Liver (tissue), 9 donors: ENCODE results near the gene WNT4. TPM values are rescaled to one million over a fixed set of nuclear protein-coding genes. Genes with fewer than 3 reads are reported as not detected.

Experiments
- DNase-seq: peaks from one replicate; pipeline ENCODE4 v3.0.0-alpha.2; 2017; ENCODE audit warnings: low spot score
- H3K27ac ChIP-seq, 2 donors: one replicate each; pipeline ENCODE4 v1.7.0; 2013; ENCODE audit warnings: inconsistent platforms in 2 of 2, low read length in 2 of 2, control low read depth in 1 of 2, low read depth in 1 of 2, mild to moderate bottlenecking in 1 of 2
- H3K27me3 ChIP-seq, 4 donors: one replicate each; pipeline versions ENCODE4 v1.6.1 to v1.7.0; 2013; ENCODE audit warnings: low read length in 3 of 4, inconsistent platforms in 1 of 4, mild to moderate bottlenecking in 1 of 4, moderate library complexity in 1 of 4; ENCODE audit not compliant: control insufficient read depth in 4 of 4, insufficient read depth in 4 of 4
- H3K36me3 ChIP-seq, 4 donors: one replicate each; pipeline versions ENCODE4 v1.6.1 to v1.7.0; 2013; ENCODE audit warnings: low read length in 3 of 4, mild to moderate bottlenecking in 3 of 4, low read depth in 1 of 4, moderate library complexity in 1 of 4; ENCODE audit not compliant: control insufficient read depth in 4 of 4, insufficient read depth in 3 of 4
- H3K4me1 ChIP-seq, 4 donors: one replicate each; pipeline versions ENCODE4 v1.6.1 to v1.7.0; 2013; ENCODE audit warnings: low read length in 3 of 4, mild to moderate bottlenecking in 3 of 4, moderate library complexity in 1 of 4; ENCODE audit not compliant: control insufficient read depth in 4 of 4, insufficient read depth in 4 of 4
- H3K4me3 ChIP-seq, 3 donors: one replicate each; pipeline versions ENCODE4 v1.6.1 to v1.7.0; 2013; ENCODE audit warnings: low read length in 3 of 3, control low read depth in 1 of 3, low read depth in 1 of 3, mild to moderate bottlenecking in 1 of 3
- H3K9ac ChIP-seq, 2 donors: one replicate each; pipeline ENCODE4 v1.7.0; 2013; ENCODE audit warnings: low read length in 2 of 2, mild to moderate bottlenecking in 2 of 2, moderate library complexity in 2 of 2, control low read depth in 1 of 2, low read depth in 1 of 2
- H3K9me3 ChIP-seq, 4 donors: one replicate each; pipeline versions ENCODE4 v1.6.1 to v1.7.0; 2013; ENCODE audit warnings: low read length in 3 of 4; ENCODE audit not compliant: control insufficient read depth in 4 of 4
- ATF3 ChIP-seq: IDR thresholded peaks from 2 replicates; pipeline ENCODE4 v1.6.1; 2016; ENCODE audit warnings: antibody characterized with exemption
- FOXA1 ChIP-seq: IDR thresholded peaks from 2 replicates; pipeline ENCODE4 v1.6.1; 2016; ENCODE audit warnings: antibody characterized with exemption
- GABPA ChIP-seq, 2 donors: IDR thresholded peaks in 1 of 2; conservative IDR thresholded peaks in 1 of 2; 2 replicates each; pipeline ENCODE4 v1.6.1; 2016; ENCODE audit warnings: antibody characterized with exemption in 2 of 2, mild to moderate bottlenecking in 1 of 2, moderate library complexity in 1 of 2
- HNF4A ChIP-seq, 2 donors: conservative IDR thresholded peaks; 2 replicates each; pipeline ENCODE4 v1.6.1; 2016; ENCODE audit warnings: antibody characterized with exemption in 2 of 2, mild to moderate bottlenecking in 2 of 2
- HNF4G ChIP-seq: IDR thresholded peaks from 2 replicates; pipeline ENCODE4 v1.6.1; 2016; ENCODE audit warnings: antibody characterized with exemption
- MAX ChIP-seq: IDR thresholded peaks from 2 replicates; pipeline ENCODE4 v1.6.1; 2016; ENCODE audit warnings: antibody characterized with exemption
- NR2F2 ChIP-seq: IDR thresholded peaks from 2 replicates; pipeline ENCODE4 v1.6.1; 2016; ENCODE audit warnings: antibody characterized with exemption
- RAD21 ChIP-seq, 2 donors: IDR thresholded peaks; 2 replicates each; pipeline ENCODE4 v1.6.1; 2016; ENCODE audit warnings: antibody characterized with exemption in 2 of 2, mild to moderate bottlenecking in 2 of 2
- RXRA ChIP-seq, 2 donors: IDR thresholded peaks; 2 replicates each; pipeline ENCODE4 v1.6.1; 2017 to 2018; ENCODE audit warnings: antibody characterized with exemption in 2 of 2, mild to moderate bottlenecking in 1 of 2
- SP1 ChIP-seq: IDR thresholded peaks from 2 replicates; pipeline ENCODE4 v1.6.1; 2018; ENCODE audit warnings: antibody characterized with exemption, mild to moderate bottlenecking
- TAF1 ChIP-seq: conservative IDR thresholded peaks from 2 replicates; pipeline ENCODE4 v1.6.1; 2016; ENCODE audit warnings: antibody characterized with exemption, mild to moderate bottlenecking
- YY1 ChIP-seq: IDR thresholded peaks from 2 replicates; pipeline ENCODE4 v1.6.1; 2016; ENCODE audit warnings: antibody characterized with exemption, mild to moderate bottlenecking
- ZBTB33 ChIP-seq: IDR thresholded peaks from 2 replicates; pipeline ENCODE4 v1.6.1; 2016; ENCODE audit warnings: antibody characterized with exemption
- WGBS: extraction: QIAGEN DNeasy Blood & Tissue Kit; methylation state at CpG from one replicate; pipeline ENCODE4 v1.1.7; 2013; 5-methylcytosine and 5-hydroxymethylcytosine counted together
- polyA plus RNA-seq, 2 donors: library from polyadenylated mRNA; stranded (reverse) in 1 of 2; unstranded in 1 of 2; fragments of 200-250 nt in 1 of 2; fragments of >200 nt in 1 of 2; fragmentation: Nextera tagmentation in 1 of 2; extraction: Ambion mirVana in 1 of 2; gene quantifications; one replicate each; pipeline versions ENCODE4 v1.2.1 to v1.2.3, GENCODE V29; 2013 to 2015
- total RNA-seq, 2 donors: library from RNA; depleted of rRNA; stranded (reverse); fragments of >200 nt; gene quantifications; one replicate each; pipeline ENCODE4 v1.2.3, GENCODE V29; 2014
- TF ChIP-seq, protein P1 (sequence below): IDR thresholded peaks from 2 replicates; pipeline ENCODE4 v1.6.1; 2016; ENCODE audit warnings: antibody characterized with exemption, mild to moderate bottlenecking
- donor health status: healthy.
- donor health status: healthy.
- donor health status: healthy.
- donor health status: healthy.
- donor health status: healthy.

Gene WNT4
- total and polyA plus RNA-seq, 4 donors: under 0.01 to 0.09 TPM; not detected in 2

DNA sequence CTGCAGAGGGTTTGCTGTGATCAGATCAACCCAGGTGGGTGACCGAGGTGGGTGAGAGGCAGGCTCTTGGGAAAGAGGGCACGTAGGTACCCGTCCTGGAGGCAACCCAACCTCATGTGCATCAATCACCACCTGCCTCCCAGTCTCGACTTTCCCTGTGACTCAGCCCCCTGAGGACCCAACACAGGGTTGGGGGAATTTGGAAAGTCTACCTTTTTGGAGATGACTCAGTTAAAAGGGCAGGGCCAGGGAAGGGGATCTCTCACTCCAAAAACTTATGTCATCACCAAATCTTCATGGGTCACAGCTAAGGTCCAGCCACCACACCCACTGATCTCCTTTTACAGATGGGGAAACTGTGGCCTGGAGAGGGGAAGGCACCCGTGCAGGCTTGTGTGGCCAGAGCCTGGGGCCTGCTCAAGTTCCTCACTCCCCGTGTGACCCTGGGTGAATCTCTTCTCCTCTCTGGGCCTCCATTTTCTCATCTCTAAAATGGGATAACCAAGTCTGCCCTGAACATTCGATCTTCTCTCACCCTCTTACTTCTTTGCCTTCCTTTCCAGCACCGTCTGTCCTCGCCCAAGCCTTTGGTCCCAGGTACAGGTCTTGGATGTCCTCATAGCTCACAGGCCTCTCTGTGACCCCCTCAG is 34.6 kb upstream of the WNT4 start (continued):
- TF ChIP-seq, protein P1, sequence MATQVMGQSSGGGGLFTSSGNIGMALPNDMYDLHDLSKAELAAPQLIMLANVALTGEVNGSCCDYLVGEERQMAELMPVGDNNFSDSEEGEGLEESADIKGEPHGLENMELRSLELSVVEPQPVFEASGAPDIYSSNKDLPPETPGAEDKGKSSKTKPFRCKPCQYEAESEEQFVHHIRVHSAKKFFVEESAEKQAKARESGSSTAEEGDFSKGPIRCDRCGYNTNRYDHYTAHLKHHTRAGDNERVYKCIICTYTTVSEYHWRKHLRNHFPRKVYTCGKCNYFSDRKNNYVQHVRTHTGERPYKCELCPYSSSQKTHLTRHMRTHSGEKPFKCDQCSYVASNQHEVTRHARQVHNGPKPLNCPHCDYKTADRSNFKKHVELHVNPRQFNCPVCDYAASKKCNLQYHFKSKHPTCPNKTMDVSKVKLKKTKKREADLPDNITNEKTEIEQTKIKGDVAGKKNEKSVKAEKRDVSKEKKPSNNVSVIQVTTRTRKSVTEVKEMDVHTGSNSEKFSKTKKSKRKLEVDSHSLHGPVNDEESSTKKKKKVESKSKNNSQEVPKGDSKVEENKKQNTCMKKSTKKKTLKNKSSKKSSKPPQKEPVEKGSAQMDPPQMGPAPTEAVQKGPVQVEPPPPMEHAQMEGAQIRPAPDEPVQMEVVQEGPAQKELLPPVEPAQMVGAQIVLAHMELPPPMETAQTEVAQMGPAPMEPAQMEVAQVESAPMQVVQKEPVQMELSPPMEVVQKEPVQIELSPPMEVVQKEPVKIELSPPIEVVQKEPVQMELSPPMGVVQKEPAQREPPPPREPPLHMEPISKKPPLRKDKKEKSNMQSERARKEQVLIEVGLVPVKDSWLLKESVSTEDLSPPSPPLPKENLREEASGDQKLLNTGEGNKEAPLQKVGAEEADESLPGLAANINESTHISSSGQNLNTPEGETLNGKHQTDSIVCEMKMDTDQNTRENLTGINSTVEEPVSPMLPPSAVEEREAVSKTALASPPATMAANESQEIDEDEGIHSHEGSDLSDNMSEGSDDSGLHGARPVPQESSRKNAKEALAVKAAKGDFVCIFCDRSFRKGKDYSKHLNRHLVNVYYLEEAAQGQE: no peak
- TF ChIP-seq ATF3 (no peak), HNF4G (no peak), SP1 (no peak), NR2F2 (no peak)

DNA sequence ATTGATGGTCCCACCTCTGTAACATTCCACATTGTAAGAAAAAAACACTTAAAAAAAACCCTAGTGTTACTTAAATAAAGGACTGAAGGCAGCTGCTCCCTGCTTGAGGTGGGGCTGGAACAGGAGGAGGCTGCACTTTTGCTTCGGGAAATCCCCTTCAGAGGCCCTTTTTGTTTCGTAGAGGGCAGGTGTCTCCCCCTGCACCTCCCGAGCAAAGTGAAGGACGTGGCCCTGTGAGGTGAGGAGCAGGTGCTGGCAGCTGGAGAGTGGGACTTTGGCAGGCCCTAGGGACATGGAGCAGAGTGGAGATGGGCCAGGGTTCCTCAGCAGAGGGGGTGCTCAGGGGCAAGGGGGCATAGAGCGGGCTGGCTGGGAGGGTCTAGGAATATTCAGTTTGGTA is 33.4 kb upstream of the WNT4 start:
- no peaks in the 10 kb centered on the region for H3K9me3 ChIP-seq
- no peak for DNase-seq
- no peaks in the 10 kb centered on the region for H3K36me3 ChIP-seq
- WGBS: 49% methylated on average over 5 of the region's 5 CpGs
- no peak overlapping the region for H3K27ac ChIP-seq
- peaks cover 0 to 3% (median 0%) of the 10 kb centered on the region in 4 donors for H3K27me3 ChIP-seq
- H3K9ac ChIP-seq: no peak overlapping the region
- no peak overlapping the region for H3K4me3 ChIP-seq
- H3K4me1 ChIP-seq: no peaks in the 10 kb centered on the region
- TF ChIP-seq YY1: no peak
- no peak for TF ChIP-seq ZBTB33
- no peak for TF ChIP-seq HNF4G
- no peak for TF ChIP-seq MAX
- TF ChIP-seq FOXA1: no peak
- TF ChIP-seq, protein P1: no peak
- no peak for TF ChIP-seq GABPA (IDR thresholded peaks at IDR 0.05 in 1 of 2, conservative IDR thresholded peaks at IDR 0.05 in 1 of 2)
- no peak for TF ChIP-seq ATF3
- TF ChIP-seq RXRA (IDR thresholded peaks at IDR 0.05): no peak
- TF ChIP-seq RAD21 (IDR thresholded peaks at IDR 0.05): no peak
- TF ChIP-seq TAF1: no peak
- TF ChIP-seq HNF4A (conservative IDR thresholded peaks at IDR 0.05): no peak
- TF ChIP-seq NR2F2: no peak
